HuH-7.5 (cell line): ENCODE results near the gene SF3B5.
A peak's percentile ranks its signal among the peaks of the same experiment; 100 is the strongest.
"Not testable (repeated sequence)": the region's sequence is repeated elsewhere in the genome, so short reads cannot be mapped to it uniquely, and the experiment has no call there.

Source experiments
- DNase-seq: peaks from one replicate; pipeline ENCODE4 v3.0.0; 2011; ENCODE audit warnings: low spot score

The SF3B5 gene

DNA sequence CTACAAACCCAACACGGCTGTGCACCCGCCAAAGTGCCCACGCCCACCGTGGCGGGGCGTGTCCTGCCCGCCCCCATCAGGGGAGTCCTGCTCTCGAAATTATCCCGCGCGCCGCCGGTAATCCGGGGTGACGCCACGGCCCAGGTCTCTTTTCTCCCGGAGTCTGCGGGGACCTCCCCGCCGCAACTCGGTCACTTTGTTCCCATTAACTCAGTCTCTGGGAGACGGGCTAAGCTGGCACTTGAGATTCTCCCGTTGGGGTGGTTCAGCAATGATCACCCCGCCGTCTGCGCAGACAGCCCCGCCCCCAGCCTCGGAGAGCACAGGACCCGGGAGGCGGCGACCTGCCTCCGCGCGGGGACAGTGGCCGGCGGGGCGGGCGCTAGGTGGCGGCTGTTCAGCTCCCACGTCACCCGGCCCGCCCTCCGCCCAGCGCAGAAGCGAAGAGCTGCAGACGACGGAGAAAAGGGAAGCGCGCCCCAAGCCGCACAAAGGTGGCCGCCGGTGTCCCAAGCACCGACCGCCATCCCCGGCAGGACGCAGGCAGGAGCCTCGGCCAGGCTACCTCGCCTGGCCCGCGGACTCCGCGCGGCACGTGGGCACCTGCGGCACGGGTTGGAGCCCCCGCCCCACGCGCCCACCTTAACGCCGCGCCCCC lies 31.5 kb downstream of the SF3B5 start:
- DNase-seq = peak; percentile 90

DNA sequence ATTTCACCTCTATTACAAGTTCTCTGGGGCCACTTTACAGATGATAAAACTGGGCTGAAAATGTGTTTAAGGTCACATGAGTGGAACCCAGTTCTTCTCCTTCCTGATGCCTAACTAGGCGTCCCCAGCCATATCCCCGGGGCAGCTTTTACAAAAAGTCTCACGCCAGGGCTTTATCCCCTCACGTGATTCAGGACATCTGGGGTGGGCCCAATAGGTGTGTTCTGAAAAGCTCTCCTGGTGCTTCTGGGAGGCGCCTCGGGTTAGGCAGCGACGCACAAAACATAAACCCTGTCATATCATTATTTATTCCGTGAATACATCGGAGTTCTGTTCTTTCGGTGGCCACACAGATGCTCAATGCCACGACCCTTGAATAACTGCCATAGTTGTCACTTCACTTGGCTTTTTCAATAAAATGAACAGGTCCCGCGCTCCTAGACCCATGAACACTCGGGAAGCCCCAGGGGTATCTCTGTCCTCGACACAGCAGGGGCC lies 32.1 kb downstream of the SF3B5 start:
- DNase-seq = peak; percentile 12

- DNase-seq = no peak
Observed at GRCh38 chr6:144062786-144063185, 32.6 kb downstream of the SF3B5 start.

GRCh38 chr6:144059139-144059538 lies 36.2 kb downstream of the SF3B5 start:
- DNase-seq = no peak

- DNase-seq = no peak
Observed at GRCh38 chr6:144055121-144055931, 40.0 kb downstream of the SF3B5 start.

DNA sequence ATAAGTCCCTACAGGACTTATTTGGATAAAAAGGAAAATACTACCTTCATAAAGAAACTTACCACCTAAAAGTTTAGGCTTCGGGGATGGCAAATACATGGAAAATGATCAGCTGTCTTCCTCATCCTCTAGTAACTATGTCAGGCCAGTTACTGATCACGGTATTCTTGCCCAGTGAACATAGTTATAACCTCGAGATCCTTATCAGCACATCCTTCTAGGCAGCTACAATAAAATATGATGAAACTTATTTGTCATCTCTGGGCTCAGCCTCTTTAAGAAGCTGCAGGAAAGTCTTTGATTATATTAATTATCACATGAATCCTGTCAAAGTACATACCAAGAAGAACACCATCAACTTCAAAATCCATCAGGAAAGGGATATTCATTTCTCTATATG lies 41.8 kb downstream of the SF3B5 start:
- no peak for DNase-seq

- no peak for DNase-seq
Observed at GRCh38 chr6:144052488-144052887, 42.9 kb downstream of the SF3B5 start.

DNA sequence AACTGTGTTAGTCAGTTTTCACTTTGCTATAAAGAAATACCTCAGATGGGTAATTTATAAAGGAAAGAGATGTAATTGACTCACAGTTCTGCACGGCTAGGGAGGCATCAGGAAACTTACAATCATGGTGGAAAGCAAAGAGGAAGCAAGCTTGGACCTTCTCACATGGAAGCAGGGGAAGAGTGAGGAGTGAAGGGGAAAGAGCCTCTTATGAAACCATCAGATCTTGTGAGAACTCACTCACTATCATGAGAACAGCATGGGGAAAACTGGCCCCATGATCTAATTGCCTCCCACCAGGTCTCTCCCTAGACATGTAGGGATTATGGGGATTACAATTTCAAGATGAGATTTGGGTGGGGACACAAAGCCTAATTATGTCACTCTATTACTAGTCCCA lies 46.0 kb downstream of the SF3B5 start:
- DNase-seq = no peak

DNA sequence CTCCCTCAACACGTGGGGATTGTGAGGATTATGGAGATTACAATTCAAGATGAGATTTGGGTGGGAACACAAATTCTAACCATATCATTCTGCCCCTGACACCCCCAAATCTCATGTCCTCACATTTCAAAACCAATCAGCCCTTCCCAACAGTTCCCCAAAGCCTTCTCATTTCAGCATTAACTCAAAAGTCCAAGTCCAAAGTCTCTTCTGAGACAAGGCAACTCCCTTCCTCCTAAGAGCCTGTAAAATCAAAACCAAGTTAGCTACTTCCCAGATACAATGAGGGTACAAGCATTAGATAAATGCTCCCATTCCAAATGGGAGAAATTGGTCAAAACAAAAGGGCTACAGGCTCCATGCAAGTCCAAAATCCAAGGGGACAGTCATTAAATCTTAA lies 47.7 kb downstream of the SF3B5 start:
- no peak for DNase-seq

DNA sequence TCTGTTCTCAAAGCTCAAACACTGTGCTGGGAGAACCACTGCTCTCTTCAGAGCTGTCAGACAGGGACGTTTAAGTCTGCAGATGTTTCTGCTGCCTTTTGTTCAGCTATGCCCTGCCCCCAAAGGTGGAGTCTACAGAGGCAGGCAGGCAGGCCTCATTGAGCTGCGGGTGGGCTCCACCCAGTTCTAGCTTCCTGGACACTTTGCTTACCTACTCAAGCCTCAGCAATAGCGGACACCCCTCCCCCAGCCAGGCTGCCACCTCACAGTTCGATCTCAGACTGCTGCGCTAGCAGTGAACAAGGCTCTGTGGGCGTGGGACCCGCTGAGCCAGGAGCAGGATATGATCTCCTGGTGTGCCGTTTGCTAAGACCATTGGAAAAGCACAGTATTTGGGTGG lies 48.7 kb downstream of the SF3B5 start:
- not testable (repeated sequence) for DNase-seq

DNA sequence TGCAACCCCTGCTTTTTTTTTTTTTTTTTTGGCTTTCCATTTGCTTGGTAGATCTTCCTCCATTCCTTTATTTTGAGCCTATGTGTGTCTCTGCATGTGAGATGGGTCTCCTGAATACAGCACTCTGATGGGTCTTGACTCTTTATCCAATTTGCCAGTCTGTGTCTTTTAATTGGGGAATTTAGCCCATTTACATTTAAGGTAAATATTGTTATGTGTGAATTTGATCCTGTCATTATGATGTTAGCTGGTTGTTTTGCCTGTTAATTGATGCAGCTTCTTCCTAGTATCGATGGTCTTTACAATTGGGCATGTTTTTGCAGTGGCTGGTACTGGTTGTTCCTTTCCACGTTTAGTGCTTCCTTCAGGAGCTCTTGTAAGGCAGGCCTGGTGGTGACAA lies 50.4 kb downstream of the SF3B5 start:
- not testable (repeated sequence) for DNase-seq
